VCaP (cell line): ENCODE measurements around the gene IQSEC1.

Source experiments
- H3K27ac ChIP-seq: fragments of 450-650 bp; 2 replicates; pipeline ENCODE4 v1.5.1; 2017
- TF ChIP-seq, protein P1 (sequence below): fragments of 450-650 bp; conservative IDR thresholded peaks from 2 replicates; pipeline ENCODE4 v1.5.1; 2017; ENCODE audit warnings: mild to moderate bottlenecking, moderate library complexity

IQSEC1 gene

GRCh38 chr3:12986031-12986430 lies 87.2 kb downstream of the IQSEC1 start:
- H3K27ac ChIP-seq, result peak overlapping the region; percentile 94
- TF ChIP-seq, protein P1, sequence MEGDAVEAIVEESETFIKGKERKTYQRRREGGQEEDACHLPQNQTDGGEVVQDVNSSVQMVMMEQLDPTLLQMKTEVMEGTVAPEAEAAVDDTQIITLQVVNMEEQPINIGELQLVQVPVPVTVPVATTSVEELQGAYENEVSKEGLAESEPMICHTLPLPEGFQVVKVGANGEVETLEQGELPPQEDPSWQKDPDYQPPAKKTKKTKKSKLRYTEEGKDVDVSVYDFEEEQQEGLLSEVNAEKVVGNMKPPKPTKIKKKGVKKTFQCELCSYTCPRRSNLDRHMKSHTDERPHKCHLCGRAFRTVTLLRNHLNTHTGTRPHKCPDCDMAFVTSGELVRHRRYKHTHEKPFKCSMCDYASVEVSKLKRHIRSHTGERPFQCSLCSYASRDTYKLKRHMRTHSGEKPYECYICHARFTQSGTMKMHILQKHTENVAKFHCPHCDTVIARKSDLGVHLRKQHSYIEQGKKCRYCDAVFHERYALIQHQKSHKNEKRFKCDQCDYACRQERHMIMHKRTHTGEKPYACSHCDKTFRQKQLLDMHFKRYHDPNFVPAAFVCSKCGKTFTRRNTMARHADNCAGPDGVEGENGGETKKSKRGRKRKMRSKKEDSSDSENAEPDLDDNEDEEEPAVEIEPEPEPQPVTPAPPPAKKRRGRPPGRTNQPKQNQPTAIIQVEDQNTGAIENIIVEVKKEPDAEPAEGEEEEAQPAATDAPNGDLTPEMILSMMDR, result no peak

DNA sequence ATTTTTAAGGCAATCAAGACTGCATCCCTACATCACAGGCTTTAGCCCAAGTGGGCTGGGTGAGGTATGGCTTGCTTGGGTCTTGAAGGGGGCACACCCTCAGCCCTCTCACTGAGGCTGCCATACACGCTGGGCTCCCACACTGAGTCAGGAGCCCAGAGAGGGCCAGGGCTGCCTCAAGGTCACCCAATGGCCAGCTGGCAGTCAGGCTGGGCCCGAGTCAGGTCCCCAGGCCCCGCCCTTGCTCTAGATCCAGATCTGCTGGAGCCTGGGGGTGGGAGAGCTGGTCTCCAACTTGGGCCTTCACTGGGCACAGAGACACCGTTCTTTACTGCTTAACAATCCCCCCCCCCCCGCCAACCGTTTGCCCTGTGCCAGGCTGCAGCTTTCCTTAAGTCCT lies 88.1 kb downstream of the IQSEC1 start:
- TF ChIP-seq, protein P1, result no peak
- H3K27ac ChIP-seq, result peak overlapping the region; percentile 94

DNA sequence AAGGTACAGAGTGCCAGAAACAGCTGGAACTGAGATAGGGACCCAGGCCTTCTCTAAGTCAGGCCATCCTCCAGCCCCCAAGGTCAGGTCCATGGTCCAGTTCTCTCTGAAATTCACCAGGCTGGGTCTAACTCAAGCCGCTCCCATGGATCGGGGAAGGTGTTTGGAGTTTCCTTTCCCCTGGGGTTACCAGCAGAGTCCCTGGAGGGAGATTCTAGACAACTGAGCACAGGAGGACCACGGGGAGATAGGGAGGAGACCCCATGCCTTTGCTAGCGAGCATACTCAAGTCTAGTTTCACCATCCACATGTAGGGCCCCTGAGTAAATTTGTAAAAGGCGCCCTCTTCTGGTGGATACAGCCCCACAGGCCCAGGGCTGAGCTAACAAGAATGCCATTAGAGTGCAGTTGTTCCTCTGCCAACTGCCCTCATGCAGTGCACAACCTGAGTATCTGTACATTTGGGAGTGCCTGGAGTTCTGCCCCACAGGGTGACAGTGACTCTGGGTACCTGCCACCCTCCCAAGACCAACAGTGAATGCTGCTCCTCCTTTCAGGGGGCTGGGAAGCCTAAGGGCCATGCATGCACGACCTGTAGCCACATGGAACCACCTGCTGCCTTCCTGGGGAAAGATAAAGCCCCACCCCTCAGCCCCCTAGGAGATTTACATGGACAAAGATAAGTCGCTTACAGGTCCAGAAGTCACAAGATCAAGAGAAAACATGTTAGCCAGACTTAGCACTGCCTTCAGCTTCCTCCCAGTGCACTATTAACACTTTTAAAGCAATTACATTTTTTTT lies 89.0 kb downstream of the IQSEC1 start:
- peak overlapping the region; percentile 94 for H3K27ac ChIP-seq
- TF ChIP-seq, protein P1, result peak; percentile 89

DNA sequence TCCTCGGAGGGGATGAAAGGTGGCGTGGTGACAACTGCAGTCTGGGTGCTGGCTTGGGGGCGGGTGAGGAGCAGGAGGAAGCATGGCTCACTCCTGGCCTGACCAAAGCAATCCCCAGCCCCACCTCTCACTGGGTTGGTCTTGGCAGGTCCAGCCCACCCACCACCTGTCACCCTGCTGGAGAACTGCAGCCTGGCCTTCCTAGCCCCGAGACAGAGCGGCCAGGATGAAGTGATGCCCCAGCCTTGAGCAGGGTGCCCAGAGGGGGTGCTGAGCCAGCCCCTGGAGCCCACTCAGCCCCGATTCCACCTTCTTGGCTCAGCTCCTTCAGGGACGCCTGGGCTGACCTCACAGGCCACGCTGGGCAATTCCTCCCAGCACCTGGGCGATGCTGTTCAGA lies 89.9 kb downstream of the IQSEC1 start:
- peak overlapping the region; percentile 94 for H3K27ac ChIP-seq

GRCh38 chr3:12982619-12983101 lies 90.6 kb downstream of the IQSEC1 start:
- H3K27ac ChIP-seq, result peak overlapping the region; percentile 94
- TF ChIP-seq, protein P1, result no peak

More for the DNA sequence above, 89.9 kb downstream of the IQSEC1 start:
- TF ChIP-seq, protein P1, result no peak

DNA sequence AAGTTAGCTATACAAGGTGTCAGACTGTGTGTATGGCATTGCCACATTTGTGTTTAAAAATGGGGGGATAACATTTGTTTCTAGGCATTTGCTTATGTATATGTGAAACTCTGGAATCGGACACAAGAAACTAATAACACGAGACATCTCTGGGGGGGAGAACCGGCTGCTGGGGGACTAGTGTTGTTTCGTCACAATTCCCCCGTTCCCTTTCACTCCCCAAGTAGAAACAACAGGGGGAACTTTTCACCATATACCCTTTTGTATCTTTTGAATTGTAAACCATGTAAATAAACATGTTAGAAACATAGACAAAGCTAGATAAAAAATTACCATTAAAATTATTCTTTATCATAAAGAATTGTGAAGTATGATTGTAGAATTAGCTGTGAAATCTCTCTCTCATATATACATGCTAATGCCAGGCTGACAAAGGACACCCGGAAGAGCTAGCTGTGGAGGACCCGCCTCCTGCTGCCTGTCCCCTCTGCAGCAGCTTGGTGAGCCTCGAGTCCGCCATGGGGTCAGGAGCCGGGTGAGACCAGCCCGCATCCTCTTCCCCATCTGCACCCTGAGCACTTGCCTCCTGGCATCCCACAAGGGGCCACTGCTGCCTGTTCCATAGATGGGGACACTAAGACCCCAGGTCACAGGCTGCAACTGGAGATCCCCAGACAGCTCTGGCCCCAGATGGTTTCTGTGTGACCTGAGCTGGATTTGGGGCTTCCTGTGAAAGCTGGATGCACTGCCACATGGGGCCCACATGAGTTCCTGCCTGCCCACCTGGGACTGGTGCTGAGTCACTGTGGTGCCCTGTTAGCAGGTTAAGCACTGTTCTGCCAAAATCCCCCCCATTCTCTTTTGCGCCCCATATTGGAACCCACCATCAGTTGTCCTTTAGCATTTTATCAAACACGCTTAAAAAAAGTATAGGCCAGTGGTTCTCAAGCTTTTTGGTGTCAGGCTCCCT lies 91.6 kb downstream of the IQSEC1 start:
- TF ChIP-seq, protein P1, result no peak
- H3K27ac ChIP-seq, result peak overlapping the region; percentile 94
